ENCODE measurements around the gene PELI2. TPM values are rescaled to one million over a fixed set of nuclear protein-coding genes. Genes with fewer than 3 reads are reported as not detected.

The PELI2 gene
- total and polyA plus RNA-seq, 8 donors, result 6.0 to 46.6 (median 32.6) TPM

- peaks cover 0 to 5% (median 3%) of the 10 kb centered on the region in 3 donors for H3K4me1 ChIP-seq
- no peak overlapping the region for H3K27ac ChIP-seq
- intact Hi-C loops (cut with DNase I), result no loop called here
- ATAC-seq (no peak), FAIRE-seq (no peak), DNase-seq (no peak)
- no peaks in the 10 kb centered on the region for H3K9me3 ChIP-seq
- no peak for TF ChIP-seq CTCF (IDR thresholded peaks at IDR 0.05)
- no peak overlapping the region for H3K4me3 ChIP-seq
- no peaks in the 10 kb centered on the region for H3K36me3 ChIP-seq
- WGBS, 2 donors, result 80 to 90% methylated on average over 4 of the region's 4 CpGs
- no peaks in the 10 kb centered on the region for H3K27me3 ChIP-seq
These were observed 32.7 kb upstream of the PELI2 start for GRCh38 chr14:56085471-56085870.

GRCh38 chr14:56087671-56088471 is 30.3 kb upstream of the PELI2 start:
- H3K4me3 ChIP-seq, result no peak overlapping the region
- no peak for TF ChIP-seq CTCF (IDR thresholded peaks at IDR 0.05)

GRCh38 chr14:56088941-56089340 is 29.3 kb upstream of the PELI2 start:
- FAIRE-seq, result no peak
- intact Hi-C loops (cut with DNase I), result no loop called here
- WGBS, 2 donors, result 72 to 75% methylated on average over 3 of the region's 3 CpGs

More at GRCh38 chr14:56087671-56088471, 30.3 kb upstream of the PELI2 start:
- 28 to 32% methylated on average over 11 of the region's 11 CpGs for WGBS, 2 donors
- H3K27me3 ChIP-seq, result no peaks in the 10 kb centered on the region
- H3K4me1 ChIP-seq, result peaks cover 0 to 5% (median 3%) of the 10 kb centered on the region in 3 donors
- no peak for DNase-seq
- ATAC-seq, result peak; percentile 70 to 90 (median 84)
- intact Hi-C loops (cut with DNase I), result no loop called here
- no peaks in the 10 kb centered on the region for H3K36me3 ChIP-seq
- no peaks in the 10 kb centered on the region for H3K9me3 ChIP-seq
- FAIRE-seq, result no peak
- H3K27ac ChIP-seq, result no peak overlapping the region

GRCh38 chr14:56092763-56093162 is 25.4 kb upstream of the PELI2 start:
- no peak overlapping the region for H3K27ac ChIP-seq
- intact Hi-C loops (cut with DNase I), result no loop called here
- no peaks in the 10 kb centered on the region for H3K36me3 ChIP-seq
- H3K4me1 ChIP-seq, result peaks cover 5 to 14% (median 7%) of the 10 kb centered on the region in 3 donors
- no peaks in the 10 kb centered on the region for H3K9me3 ChIP-seq
- FAIRE-seq (no peak), DNase-seq (no peak), ATAC-seq (no peak)
- WGBS, 2 donors, result 90 to 98% methylated on average over 1 of the region's 1 CpG
- no peak for TF ChIP-seq CTCF (IDR thresholded peaks at IDR 0.05)
- H3K4me3 ChIP-seq, result no peak overlapping the region
- H3K27me3 ChIP-seq, result no peaks in the 10 kb centered on the region

More at GRCh38 chr14:56088941-56089340, 29.3 kb upstream of the PELI2 start:
- Histone ChIP-seq H3K36me3 (no peaks in the 10 kb centered on the region), H3K4me1 (peaks cover 0 to 7% (median 5%) of the 10 kb centered on the region in 3 donors), H3K27ac (no peak overlapping the region), H3K4me3 (no peak overlapping the region), H3K9me3 (no peaks in the 10 kb centered on the region), H3K27me3 (no peaks in the 10 kb centered on the region)
- DNase-seq, result no peak
- ATAC-seq, result no peak
- no peak for TF ChIP-seq CTCF (IDR thresholded peaks at IDR 0.05)

GRCh38 chr14:56094076-56094475 is 24.1 kb upstream of the PELI2 start:
- intact Hi-C loops (cut with DNase I), result no loop called here
- Histone ChIP-seq H3K27me3 (no peaks in the 10 kb centered on the region), H3K4me1 (peaks cover 0 to 11% (median 7%) of the 10 kb centered on the region in 3 donors), H3K9me3 (no peaks in the 10 kb centered on the region), H3K27ac (no peak overlapping the region), H3K36me3 (no peaks in the 10 kb centered on the region), H3K4me3 (no peak overlapping the region)
- no peak for TF ChIP-seq CTCF (IDR thresholded peaks at IDR 0.05)
- FAIRE-seq (no peak), DNase-seq (no peak), ATAC-seq (peak in 3 of 4 donors; percentile 41 to 52 (median 42))
- 27 to 28% methylated on average over 4 of the region's 4 CpGs for WGBS, 2 donors
